GM19324 (cell line): ENCODE results near the gene SHC3.

Source experiments
- ATAC-seq: cut with Tn5 transposase; IDR thresholded peaks from one replicate; pipeline ENCODE4 v1.9.1; 2021; ENCODE audit warnings: mild to moderate bottlenecking, moderate library complexity; ENCODE audit not compliant: unreplicated experiment, low FRiP score

The SHC3 gene

GRCh38 chr9:88972401-88972800, 206.2 kb downstream of the SHC3 start:
- ATAC-seq, result no peak

GRCh38 chr9:88971131-88971960, 207.3 kb downstream of the SHC3 start:
- ATAC-seq, result no peak

- ATAC-seq, result no peak
Observed at GRCh38 chr9:88969646-88970373, 208.8 kb downstream of the SHC3 start.

- no peak for ATAC-seq
Observed at GRCh38 chr9:88968799-88969198, 209.8 kb downstream of the SHC3 start.

GRCh38 chr9:88966894-88967676, 211.5 kb downstream of the SHC3 start:
- ATAC-seq, result no peak

- no peak for ATAC-seq
Observed at GRCh38 chr9:88965473-88965872, 213.1 kb downstream of the SHC3 start.

GRCh38 chr9:88960632-88961031, 218.0 kb downstream of the SHC3 start:
- no peak for ATAC-seq

- no peak for ATAC-seq
Observed at GRCh38 chr9:88959727-88960469, 218.7 kb downstream of the SHC3 start.

GRCh38 chr9:88957526-88957925, 221.1 kb downstream of the SHC3 start:
- ATAC-seq, result no peak
